IMR-90 (cell line): Measurements from ENCODE around the gene CACNA2D4. TPM values are rescaled to one million over a fixed set of nuclear protein-coding genes. Genes with fewer than 3 reads are reported as not detected.

ENCODE experiments used
- ATAC-seq: fragments of 200-7000 bp; cut with Tn5 transposase; 2 replicates; pipeline ENCODE4 v1.9.1; 2020; ENCODE audit warnings: low read depth, mild to moderate bottlenecking, moderate library complexity
- BruUV-seq: library from RNA; stranded (reverse); fragments of 400-500 nt; replicated peaks from 2 replicates; lab custom pipeline; 2021; lab: Mats Ljungman, UMichigan
- CTCF ChIA-PET: fragments of 300-600 bp; formaldehyde crosslinking; extraction: SDS; loops from one replicate; lab custom pipeline; 2021; ENCODE audit warnings: antibody characterized with exemption; lab: Yijun Ruan, JAX
- POLR2A ChIA-PET: fragments of 300-600 bp; sonication (Branson Sonifier 250); formaldehyde crosslinking; loops from one replicate; lab custom pipeline; 2022; ENCODE audit warnings: antibody characterized with exemption; ENCODE audit not compliant: unreplicated experiment; lab: Charles Lee
- DNase-seq: peaks from one replicate; pipeline ENCODE4 v3.0.0; 2013
- H2AFZ ChIP-seq: replicated peaks from 2 replicates; pipeline ENCODE3; 2013; ENCODE audit warnings: low read length, mild to moderate bottlenecking; ENCODE audit not compliant: poor library complexity
- H2AK5ac ChIP-seq: 2 replicates; pipeline ENCODE4 v1.6.1; 2013; ENCODE audit warnings: low read depth, low read length, inconsistent platforms
- H2AK9ac ChIP-seq: replicated peaks from 2 replicates; pipeline ENCODE3; 2013; ENCODE audit warnings: mild to moderate bottlenecking, low read depth, low read length, moderate library complexity; ENCODE audit not compliant: poor library complexity
- H2BK120ac ChIP-seq: 2 replicates; pipeline ENCODE4 v1.6.1; 2013; ENCODE audit warnings: low read depth, low read length, inconsistent platforms
- H2BK15ac ChIP-seq: 3 replicates; pipeline ENCODE4 v1.6.1; 2013; ENCODE audit warnings: low read depth, low read length, inconsistent platforms
- H2BK20ac ChIP-seq: 2 replicates; pipeline ENCODE4 v1.6.1; 2013; ENCODE audit warnings: low read depth, mild to moderate bottlenecking, inconsistent platforms, low read length, moderate library complexity
- H2BK5ac ChIP-seq: 2 replicates; pipeline ENCODE4 v1.6.1; 2013; ENCODE audit warnings: mild to moderate bottlenecking, low read depth, low read length, inconsistent platforms; ENCODE audit not compliant: poor library complexity, severe bottlenecking
- H3K14ac ChIP-seq: replicated peaks from 2 replicates; pipeline ENCODE4 v1.6.1; 2013; ENCODE audit warnings: low read depth, low read length, inconsistent platforms
- H3K18ac ChIP-seq: 2 replicates; pipeline ENCODE4 v1.6.1; 2013; ENCODE audit warnings: low read depth, low read length, control low read depth
- H3K23ac ChIP-seq: 2 replicates; pipeline ENCODE4 v1.6.1; 2013; ENCODE audit warnings: low read depth, low read length, inconsistent platforms
- H3K27ac ChIP-seq: 2 replicates; pipeline ENCODE4 v1.5.1; 2013; ENCODE audit warnings: mild to moderate bottlenecking, control low read depth, low read length; ENCODE audit not compliant: insufficient read depth
- H3K27me3 ChIP-seq: 2 replicates; pipeline ENCODE4 v1.6.1; 2013; ENCODE audit warnings: low read length; ENCODE audit not compliant: control insufficient read depth, insufficient read depth
- H3K36me3 ChIP-seq: 2 replicates; pipeline ENCODE4 v1.6.1; 2013; ENCODE audit warnings: low read length, mixed read lengths; ENCODE audit not compliant: control insufficient read depth, insufficient read depth
- H3K4ac ChIP-seq: 2 replicates; pipeline ENCODE4 v1.6.1; 2013; ENCODE audit warnings: low read depth, low read length, inconsistent platforms
- H3K4me1 ChIP-seq: 2 replicates; pipeline ENCODE4 v1.6.1; 2013; ENCODE audit warnings: low read length, mixed read lengths; ENCODE audit not compliant: control insufficient read depth, insufficient read depth
- H3K4me2 ChIP-seq: 2 replicates; pipeline ENCODE4 v1.6.1; 2013; ENCODE audit warnings: low read depth, mild to moderate bottlenecking, control low read depth, low read length, moderate library complexity
- H3K4me3 ChIP-seq: 2 replicates; pipeline ENCODE4 v1.5.1; 2013; ENCODE audit warnings: low read depth, mild to moderate bottlenecking, control low read depth, low read length, moderate library complexity; ENCODE audit not compliant: insufficient read depth
- H3K56ac ChIP-seq: 2 replicates; pipeline ENCODE4 v1.6.1; 2013; ENCODE audit warnings: low read length, inconsistent platforms; ENCODE audit not compliant: insufficient read depth; ENCODE audit errors: extremely low read depth
- H3K79me1 ChIP-seq, 2 experiments: 2 replicates each; pipeline ENCODE4 v1.6.1; 2013; ENCODE audit warnings: low read length in 2 of 2, inconsistent platforms in 1 of 2, low read depth in 1 of 2
- H3K9ac ChIP-seq: 2 replicates; pipeline ENCODE4 v1.6.1; 2013; ENCODE audit warnings: low read depth, low read length, control low read depth
- H3K9me1 ChIP-seq: 2 replicates; pipeline ENCODE4 v1.6.1; 2013; ENCODE audit warnings: low read length, inconsistent platforms; ENCODE audit not compliant: insufficient read depth
- H3K9me3 ChIP-seq: 2 replicates; pipeline ENCODE4 v1.6.1; 2013; ENCODE audit warnings: low read length; ENCODE audit not compliant: control insufficient read depth, insufficient read depth
- H4K20me1 ChIP-seq: 2 replicates; pipeline ENCODE4 v1.6.1; 2013; ENCODE audit warnings: low read length, inconsistent platforms; ENCODE audit not compliant: insufficient read depth
- H4K5ac ChIP-seq: 2 replicates; pipeline ENCODE4 v1.6.1; 2013; ENCODE audit warnings: mild to moderate bottlenecking, low read depth, low read length, control low read depth
- H4K8ac ChIP-seq, 2 experiments: 2 replicates each; pipeline ENCODE4 v1.6.1; 2013; ENCODE audit warnings: low read depth in 2 of 2, low read length in 2 of 2, control low read depth in 1 of 2, inconsistent platforms in 1 of 2
- H4K91ac ChIP-seq: 2 replicates; pipeline ENCODE4 v1.6.1; 2013; ENCODE audit warnings: low read depth, low read length, inconsistent platforms; ENCODE audit not compliant: insufficient read depth
- FOS ChIP-seq: fragments of 150-350 bp; IDR thresholded peaks from 2 replicates; pipeline ENCODE4 v1.6.1; 2016; ENCODE audit warnings: low read depth, low read length
- MAFK ChIP-seq: IDR thresholded peaks from 2 replicates; pipeline ENCODE4 v1.6.1; 2012; ENCODE audit warnings: low read depth, low read length, improper control_type of control experiment
- MXI1 ChIP-seq: IDR thresholded peaks from 2 replicates; pipeline ENCODE4 v1.6.1; 2012; ENCODE audit warnings: low read depth, mild to moderate bottlenecking, low read length, moderate library complexity, borderline replicate concordance
- NFE2L2 ChIP-seq: fragments of 150-350 bp; IDR thresholded peaks from 2 replicates; pipeline ENCODE4 v1.6.1; 2016; ENCODE audit warnings: low read depth, mild to moderate bottlenecking, low read length
- POLR2A ChIP-seq: IDR thresholded peaks from 2 replicates; pipeline ENCODE4 v1.6.1; 2012; ENCODE audit warnings: mild to moderate bottlenecking, low read depth, low read length
- RAD21 ChIP-seq: IDR thresholded peaks from 2 replicates; pipeline ENCODE4 v1.6.1; 2012; ENCODE audit warnings: low read length, improper control_type of control experiment
- RFX5 ChIP-seq: IDR thresholded peaks from 2 replicates; pipeline ENCODE4 v1.8.0; 2012; ENCODE audit warnings: low read depth, mild to moderate bottlenecking, low read length, moderate library complexity
- WGBS, 2 experiments: methylation state at CpG; one replicate each; pipeline versions ENCODE4 v1.1.5 to v1.1.7; 2013; ENCODE audit warnings: missing lambda C conversion rate in 2 of 2; ENCODE audit not compliant: insufficient read length in 1 of 2; ENCODE audit errors: extremely low coverage in 2 of 2; 5-methylcytosine and 5-hydroxymethylcytosine counted together
- dilution Hi-C: fragments of 300-500 bp; cut with HindIII; formaldehyde crosslinking; loops from one replicate; pipeline ENCODE4 v1.14.3; 2018; ENCODE audit warnings: low sequenced_read_pairs; ENCODE audit not compliant: unreplicated experiment
- in situ Hi-C: fragments of 300-500 bp; cut with MboI; formaldehyde crosslinking; loops from 3 replicates; pipeline ENCODE4 v1.14.3; 2019; ENCODE audit warnings: low sequenced_read_pairs, inconsistent platforms, mixed read lengths
- intact Hi-C: fragments of 100-400 bp; cut with micrococcal nuclease; formaldehyde crosslinking; loops from 2 replicates; pipeline ENCODE4 v1.10.0; 2022
- polyA plus RNA-seq, 3 experiments: library from polyadenylated mRNA; depleted of rRNA; stranded (reverse); fragments of >200 nt; gene quantifications; 2 replicates each; pipeline ENCODE4 v1.2.3, GENCODE V29; 2012; ENCODE audit warnings: low replicate concordance in 1 of 3
- total RNA-seq: library from RNA; depleted of rRNA; stranded (reverse); fragments of >200 nt; gene quantifications from 2 replicates; pipeline ENCODE4 v1.2.3, GENCODE V29; 2012
- TF ChIP-seq, protein P1 (sequence below): conservative IDR thresholded peaks from 2 replicates; pipeline ENCODE4 v1.5.1; 2012; ENCODE audit warnings: mild to moderate bottlenecking, low read depth, low read length, improper control_type of control experiment

The CACNA2D4 gene
- total and polyA plus RNA-seq, 2 of the 4 experiments (the other 2 are of a cell fraction) = 0.18 to 0.22 TPM

DNA sequence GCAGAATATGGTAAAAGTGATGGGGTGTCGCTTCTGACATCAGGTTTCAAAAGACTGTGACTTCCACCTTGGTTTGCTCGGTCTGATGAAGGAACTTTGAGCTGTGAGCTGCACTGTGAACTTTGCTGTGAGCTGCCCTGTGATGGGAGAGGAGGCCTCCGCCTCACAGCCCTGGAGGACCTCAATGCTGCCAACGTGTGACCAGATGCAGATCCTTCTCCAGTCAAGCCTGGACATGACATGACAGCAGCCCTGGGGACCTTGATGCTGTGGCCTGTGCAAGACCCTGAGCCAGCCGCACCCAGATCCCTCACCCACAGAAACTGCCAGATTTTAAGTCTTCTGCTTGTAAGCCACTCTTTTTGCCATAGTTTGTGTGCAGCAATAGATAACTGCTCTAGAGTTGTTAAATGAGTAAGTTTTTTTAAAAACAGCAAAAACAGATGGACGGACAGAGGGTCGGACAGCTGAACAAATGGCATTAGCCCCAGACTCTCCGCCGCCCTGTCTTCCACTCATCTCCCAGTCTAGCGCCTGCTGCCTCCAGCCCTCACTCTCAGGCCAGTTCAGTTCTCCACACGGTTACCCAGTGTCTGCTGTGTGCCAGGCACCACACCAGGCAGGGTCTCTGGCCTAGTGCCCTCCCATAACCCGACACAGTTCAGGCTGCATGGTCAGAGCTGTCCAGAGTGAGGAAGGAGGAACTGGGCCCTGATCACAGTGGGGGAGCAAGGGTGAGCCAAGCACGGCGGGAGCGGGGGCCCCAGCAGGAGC, 111.2 kb downstream of the CACNA2D4 start:
- ATAC-seq = no peak
- no TSS peak for BruUV-seq
- dilution Hi-C loops = no loop called here

More for the DNA sequence above, 111.2 kb downstream of the CACNA2D4 start:
- H4K91ac ChIP-seq = no peak overlapping the region
- no peak overlapping the region for H4K8ac ChIP-seq
- H3K9me1 ChIP-seq = peaks cover 7% of the 10 kb centered on the region; the same call in 1 of the 2 replicates
- H3K4me2 ChIP-seq = no peak overlapping the region
- TF ChIP-seq POLR2A = no peak
- no peak for TF ChIP-seq MAFK
- TF ChIP-seq MXI1 = no peak
- TF ChIP-seq FOS = no peak
- no peak for TF ChIP-seq RFX5
- no peak for TF ChIP-seq NFE2L2
- TF ChIP-seq RAD21 = no peak
- TF ChIP-seq, protein P1, sequence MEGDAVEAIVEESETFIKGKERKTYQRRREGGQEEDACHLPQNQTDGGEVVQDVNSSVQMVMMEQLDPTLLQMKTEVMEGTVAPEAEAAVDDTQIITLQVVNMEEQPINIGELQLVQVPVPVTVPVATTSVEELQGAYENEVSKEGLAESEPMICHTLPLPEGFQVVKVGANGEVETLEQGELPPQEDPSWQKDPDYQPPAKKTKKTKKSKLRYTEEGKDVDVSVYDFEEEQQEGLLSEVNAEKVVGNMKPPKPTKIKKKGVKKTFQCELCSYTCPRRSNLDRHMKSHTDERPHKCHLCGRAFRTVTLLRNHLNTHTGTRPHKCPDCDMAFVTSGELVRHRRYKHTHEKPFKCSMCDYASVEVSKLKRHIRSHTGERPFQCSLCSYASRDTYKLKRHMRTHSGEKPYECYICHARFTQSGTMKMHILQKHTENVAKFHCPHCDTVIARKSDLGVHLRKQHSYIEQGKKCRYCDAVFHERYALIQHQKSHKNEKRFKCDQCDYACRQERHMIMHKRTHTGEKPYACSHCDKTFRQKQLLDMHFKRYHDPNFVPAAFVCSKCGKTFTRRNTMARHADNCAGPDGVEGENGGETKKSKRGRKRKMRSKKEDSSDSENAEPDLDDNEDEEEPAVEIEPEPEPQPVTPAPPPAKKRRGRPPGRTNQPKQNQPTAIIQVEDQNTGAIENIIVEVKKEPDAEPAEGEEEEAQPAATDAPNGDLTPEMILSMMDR = no peak
- in situ Hi-C loops (loop anchor here (10.0 to 25.0 kb wide), 3 partner anchors 218 to 778 kb away; no protein-coding TSS in a partner anchor), intact Hi-C loops (no loop called here)
- no peak overlapping the region for H2BK120ac ChIP-seq
- no peaks in the 10 kb centered on the region for H3K36me3 ChIP-seq
- H3K4ac ChIP-seq = no peak overlapping the region
- no peak overlapping the region for H3K4me3 ChIP-seq
- no peak overlapping the region for H2BK20ac ChIP-seq
- no peak overlapping the region for H3K56ac ChIP-seq
- no peaks in the 10 kb centered on the region for H4K20me1 ChIP-seq
- POLR2A ChIA-PET = no interaction called here
- WGBS, 2 experiments = 54% methylated on average over 3 of the region's 15 CpGs; no CpG with 5 or more reads in 1 of the 2 experiments
- CTCF ChIA-PET = interaction anchor here (0.5 kb wide), 1 partner anchor 1062 kb away, joined by 4 read pairs; no protein-coding TSS in a partner anchor
- H3K4me1 ChIP-seq = no peaks in the 10 kb centered on the region; the same call in 1 of the 2 replicates
- H3K14ac ChIP-seq = no peak overlapping the region
- H3K9ac ChIP-seq = no peak overlapping the region
- H3K27me3 ChIP-seq = no peaks in the 10 kb centered on the region; the same call in 1 of the 2 replicates
- no peak overlapping the region for H3K18ac ChIP-seq
- H2AK5ac ChIP-seq = no peak overlapping the region
- no peak overlapping the region for H2AK9ac ChIP-seq
- no peak overlapping the region for H3K27ac ChIP-seq
- peak overlapping the region; percentile 29 for H2AFZ ChIP-seq
- H2BK15ac ChIP-seq = no peak overlapping the region
- no peaks in the 10 kb centered on the region for H3K9me3 ChIP-seq
- H3K23ac ChIP-seq = no peak overlapping the region
- H2BK5ac ChIP-seq = no peak overlapping the region
- H4K5ac ChIP-seq = no peak overlapping the region
- DNase-seq = no peak
- H3K79me1 ChIP-seq = no peaks in the 10 kb centered on the region
